Measurements from ENCODE around the gene VCL. TPM values are rescaled to one million over a fixed set of nuclear protein-coding genes. Genes with fewer than 3 reads are reported as not detected.

Gene VCL
- total RNA-seq, 2 donors from 2014 or later: 173 to 216 TPM

- H3K9me3 ChIP-seq: no peaks in the 10 kb centered on the region
- peak overlapping the region; percentile 85 to 90 for H3K27ac ChIP-seq
- TF ChIP-seq CTCF (IDR thresholded peaks at IDR 0.05): no peak
- H3K4me3 ChIP-seq: peak overlapping the region; percentile 71 to 84
- no peaks in the 10 kb centered on the region for H3K27me3 ChIP-seq
- no peaks in the 10 kb centered on the region for H3K36me3 ChIP-seq
- H3K4me1 ChIP-seq: peaks cover 0 to 43% of the 10 kb centered on the region in 2 donors
- DNase-seq (ENCODE audit: low spot score): no peak
Measured at GRCh38 chr10:74151879-74152722, 154.2 kb downstream of the VCL start.

DNA sequence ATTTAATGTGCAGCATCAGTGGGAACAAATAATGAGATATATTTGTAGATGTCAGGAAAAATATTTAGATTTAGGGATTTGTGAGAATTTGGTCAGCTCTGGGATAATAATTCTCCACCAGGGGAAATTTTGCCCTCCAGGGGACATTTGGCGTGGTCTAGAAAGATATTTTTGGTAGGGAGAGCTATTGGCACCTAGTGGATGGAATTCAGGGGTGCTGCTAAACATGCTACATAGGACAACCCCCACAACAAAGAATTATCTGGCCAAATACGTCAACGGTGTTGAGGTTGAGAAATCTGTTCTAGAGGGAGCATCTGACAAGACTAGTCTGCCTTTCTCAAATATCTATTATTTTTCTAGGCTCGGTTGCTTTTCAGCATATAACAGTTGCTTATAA, 155.2 kb downstream of the VCL start:
- TF ChIP-seq CTCF (IDR thresholded peaks at IDR 0.05): peak; percentile 21 to 57
- peaks cover 0 to 44% of the 10 kb centered on the region in 2 donors for H3K4me1 ChIP-seq
- H3K27me3 ChIP-seq: no peaks in the 10 kb centered on the region
- H3K27ac ChIP-seq: peak overlapping the region; percentile 25 to 90
- H3K4me3 ChIP-seq: no peak overlapping the region
- no peaks in the 10 kb centered on the region for H3K36me3 ChIP-seq
- no peak for DNase-seq (ENCODE audit: low spot score)
- no peaks in the 10 kb centered on the region for H3K9me3 ChIP-seq

- peaks cover 0 to 44% of the 10 kb centered on the region in 2 donors for H3K4me1 ChIP-seq
- H3K27ac ChIP-seq: peak overlapping the region in 1 of 2 donors; percentile 90
- DNase-seq (ENCODE audit: low spot score): no peak
- no peaks in the 10 kb centered on the region for H3K36me3 ChIP-seq
- H3K27me3 ChIP-seq: no peaks in the 10 kb centered on the region
- TF ChIP-seq CTCF (IDR thresholded peaks at IDR 0.05): no peak
- H3K9me3 ChIP-seq: no peaks in the 10 kb centered on the region
- H3K4me3 ChIP-seq: no peak overlapping the region
Measured at GRCh38 chr10:74153676-74154075, 155.8 kb downstream of the VCL start.

GRCh38 chr10:74156919-74157289, 159.0 kb downstream of the VCL start:
- no peak for DNase-seq (ENCODE audit: low spot score)
- Histone ChIP-seq H3K36me3 (no peaks in the 10 kb centered on the region), H3K9me3 (no peaks in the 10 kb centered on the region), H3K4me3 (no peak overlapping the region), H3K4me1 (peaks cover 0 to 29% of the 10 kb centered on the region in 2 donors), H3K27ac (peak overlapping the region in 1 of 2 donors; percentile 46), H3K27me3 (no peaks in the 10 kb centered on the region)
- no peak for TF ChIP-seq CTCF (IDR thresholded peaks at IDR 0.05)

GRCh38 chr10:74160013-74160412, 162.1 kb downstream of the VCL start:
- no peaks in the 10 kb centered on the region for H3K9me3 ChIP-seq
- TF ChIP-seq CTCF (IDR thresholded peaks at IDR 0.05): no peak
- peaks cover 0 to 9% of the 10 kb centered on the region in 2 donors for H3K4me1 ChIP-seq
- no peak overlapping the region for H3K4me3 ChIP-seq
- no peak overlapping the region for H3K27ac ChIP-seq
- no peaks in the 10 kb centered on the region for H3K36me3 ChIP-seq
- DNase-seq (ENCODE audit: low spot score): peak; percentile 16
- H3K27me3 ChIP-seq: no peaks in the 10 kb centered on the region

Measured in right atrium auricular region (tissue), 2 donors.